Type B pancreatic cell (in vitro differentiated cells): ENCODE data around the gene HEATR5A. TPM values are rescaled to one million over a fixed set of nuclear protein-coding genes. Genes with fewer than 3 reads are reported as not detected.

Experiments used
- DNase-seq: peaks from one replicate; pipeline ENCODE4 v3.0.0; 2021; ENCODE audit warnings: mixed read lengths; ENCODE audit not compliant: unreplicated experiment; ENCODE audit errors: extremely low spot score
- H3K27ac Mint-ChIP-seq: 2 replicates; pipeline ENCODE4 v1.8.0; 2021; ENCODE audit warnings: mild to moderate bottlenecking, mixed read lengths
- H3K27me3 Mint-ChIP-seq: 2 replicates; pipeline ENCODE4 v1.8.0; 2021; ENCODE audit warnings: mixed read lengths
- H3K36me3 Mint-ChIP-seq: 2 replicates; pipeline ENCODE4 v1.8.0; 2021; ENCODE audit warnings: mixed read lengths
- H3K4me1 Mint-ChIP-seq: one replicate; pipeline ENCODE4 v1.8.0; 2021; ENCODE audit warnings: mixed read lengths; ENCODE audit not compliant: unreplicated experiment
- H3K4me3 Mint-ChIP-seq: 2 replicates; pipeline ENCODE4 v1.8.0; 2021; ENCODE audit warnings: mild to moderate bottlenecking, mixed read lengths
- H3K9me3 Mint-ChIP-seq: 2 replicates; pipeline ENCODE4 v1.8.0; 2021; ENCODE audit warnings: mixed read lengths
- total RNA-seq: library from RNA; stranded (reverse); gene quantifications from 2 replicates; pipeline ENCODE4 v1.2.1, GENCODE V29; 2021; ENCODE audit warnings: low replicate concordance
- TF ChIP-seq, protein P1 (sequence below): fragments of 200-600 bp; sonication (generic); conservative IDR thresholded peaks from 2 replicates; pipeline ENCODE4 v1.5.0; 2021; ENCODE audit warnings: antibody characterized with exemption, mild to moderate bottlenecking

The HEATR5A gene
- total RNA-seq, 1 donor from 2014 or later = 26.3 TPM

DNA sequence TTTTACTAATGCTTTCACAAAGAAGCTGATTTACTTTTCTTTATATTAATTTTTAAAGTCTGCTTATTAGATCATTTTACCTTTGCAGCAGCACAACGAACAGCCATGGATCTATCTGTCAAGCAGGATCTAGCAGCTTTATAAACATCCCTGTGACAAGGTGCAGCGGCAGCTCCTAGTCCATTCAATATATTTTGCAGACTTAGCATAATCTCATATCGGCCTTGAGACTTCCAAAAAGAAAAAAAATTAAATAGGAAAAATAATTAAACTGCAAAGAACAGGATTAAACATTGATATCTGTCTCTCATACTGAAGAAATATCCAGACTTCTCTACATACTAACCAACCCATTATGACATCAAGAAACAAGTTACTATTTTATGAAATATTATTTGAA is 25.2 kb downstream of the HEATR5A start:
- Mint-ChIP-seq H3K36me3 (peaks cover 11% of the 10 kb centered on the region), H3K4me1 (no peaks in the 10 kb centered on the region), H3K9me3 (no peaks in the 10 kb centered on the region), H3K27ac (no peak overlapping the region), H3K4me3 (no peak overlapping the region), H3K27me3 (no peaks in the 10 kb centered on the region)
- TF ChIP-seq, protein P1, sequence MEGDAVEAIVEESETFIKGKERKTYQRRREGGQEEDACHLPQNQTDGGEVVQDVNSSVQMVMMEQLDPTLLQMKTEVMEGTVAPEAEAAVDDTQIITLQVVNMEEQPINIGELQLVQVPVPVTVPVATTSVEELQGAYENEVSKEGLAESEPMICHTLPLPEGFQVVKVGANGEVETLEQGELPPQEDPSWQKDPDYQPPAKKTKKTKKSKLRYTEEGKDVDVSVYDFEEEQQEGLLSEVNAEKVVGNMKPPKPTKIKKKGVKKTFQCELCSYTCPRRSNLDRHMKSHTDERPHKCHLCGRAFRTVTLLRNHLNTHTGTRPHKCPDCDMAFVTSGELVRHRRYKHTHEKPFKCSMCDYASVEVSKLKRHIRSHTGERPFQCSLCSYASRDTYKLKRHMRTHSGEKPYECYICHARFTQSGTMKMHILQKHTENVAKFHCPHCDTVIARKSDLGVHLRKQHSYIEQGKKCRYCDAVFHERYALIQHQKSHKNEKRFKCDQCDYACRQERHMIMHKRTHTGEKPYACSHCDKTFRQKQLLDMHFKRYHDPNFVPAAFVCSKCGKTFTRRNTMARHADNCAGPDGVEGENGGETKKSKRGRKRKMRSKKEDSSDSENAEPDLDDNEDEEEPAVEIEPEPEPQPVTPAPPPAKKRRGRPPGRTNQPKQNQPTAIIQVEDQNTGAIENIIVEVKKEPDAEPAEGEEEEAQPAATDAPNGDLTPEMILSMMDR = no peak
- DNase-seq = no peak

DNA sequence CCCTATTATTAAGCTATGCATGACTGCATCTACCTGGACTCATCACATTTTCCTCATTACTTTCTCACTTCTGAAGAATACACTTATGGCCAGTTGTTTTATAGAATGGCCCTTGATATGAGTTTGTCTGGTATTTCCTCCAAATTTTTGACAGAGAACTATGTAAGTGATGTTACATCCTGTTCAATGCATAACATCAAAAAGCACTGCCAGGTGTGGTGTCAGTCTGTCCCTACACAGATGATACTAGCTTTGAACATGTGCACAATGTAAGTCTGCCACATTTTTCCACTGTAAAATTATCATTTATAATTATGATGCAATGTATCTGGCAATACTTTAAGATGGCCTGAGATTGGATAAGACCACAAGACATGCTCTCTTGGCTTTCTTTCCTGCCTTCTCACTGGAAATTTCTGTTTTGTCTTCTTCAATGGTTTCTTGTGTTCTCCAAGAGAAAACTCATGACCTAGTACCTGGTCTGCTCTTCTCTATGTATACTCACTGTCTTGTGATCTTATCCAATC is 28.3 kb downstream of the HEATR5A start:
- TF ChIP-seq, protein P1 = no peak
- no peaks in the 10 kb centered on the region for H3K27me3 Mint-ChIP-seq

DNA sequence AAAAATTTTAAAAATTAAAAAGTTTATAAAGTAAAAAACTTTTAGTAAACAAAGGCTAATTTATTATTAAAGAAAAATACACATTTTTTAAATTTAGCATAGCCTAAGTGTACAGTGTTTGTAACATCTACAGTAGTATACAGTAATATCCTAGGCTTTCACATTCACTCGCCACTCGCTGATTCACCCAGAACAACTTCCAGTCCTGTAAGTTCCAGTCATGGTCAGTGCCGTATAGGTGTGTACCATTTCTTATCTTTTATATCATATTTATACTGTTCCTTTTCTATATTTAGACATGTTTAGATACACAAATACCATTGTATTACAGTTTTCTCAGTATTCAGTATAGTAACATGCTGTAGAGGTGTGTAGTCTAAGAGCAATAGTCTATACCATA is 28.9 kb downstream of the HEATR5A start:
- Mint-ChIP-seq H3K27me3 (no peaks in the 10 kb centered on the region), H3K36me3 (peaks cover 2% of the 10 kb centered on the region), H3K4me3 (no peak overlapping the region), H3K9me3 (no peaks in the 10 kb centered on the region), H3K4me1 (no peaks in the 10 kb centered on the region), H3K27ac (no peak overlapping the region)
- DNase-seq = no peak
- TF ChIP-seq, protein P1 = no peak

More for the DNA sequence above, 28.3 kb downstream of the HEATR5A start:
- Mint-ChIP-seq H3K36me3 (no peaks in the 10 kb centered on the region), H3K4me1 (no peaks in the 10 kb centered on the region), H3K9me3 (no peaks in the 10 kb centered on the region), H3K27ac (no peak overlapping the region), H3K4me3 (no peak overlapping the region)
- no peak for DNase-seq

DNA sequence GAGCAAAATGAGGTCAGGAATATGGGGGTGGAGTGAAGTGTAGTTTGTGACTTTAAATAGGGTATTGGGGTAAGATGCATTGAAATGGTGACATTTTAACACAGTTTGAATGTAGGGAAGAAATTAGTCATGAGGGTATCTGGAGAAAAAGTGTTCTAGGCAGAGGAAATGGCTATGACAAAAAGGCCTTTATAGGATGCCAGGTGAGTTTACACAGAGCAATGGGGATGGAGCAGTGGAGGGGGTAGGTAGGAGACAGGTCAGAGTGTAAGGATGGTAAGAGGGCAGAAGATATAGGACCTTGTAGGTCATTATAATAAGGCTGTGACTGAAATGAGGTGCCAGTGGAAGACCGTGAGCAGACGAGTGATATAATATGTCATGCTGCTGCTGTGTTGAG is 30.4 kb downstream of the HEATR5A start:
- H3K27ac Mint-ChIP-seq = no peak overlapping the region
- H3K4me1 Mint-ChIP-seq = no peaks in the 10 kb centered on the region
- no peak for DNase-seq

DNA sequence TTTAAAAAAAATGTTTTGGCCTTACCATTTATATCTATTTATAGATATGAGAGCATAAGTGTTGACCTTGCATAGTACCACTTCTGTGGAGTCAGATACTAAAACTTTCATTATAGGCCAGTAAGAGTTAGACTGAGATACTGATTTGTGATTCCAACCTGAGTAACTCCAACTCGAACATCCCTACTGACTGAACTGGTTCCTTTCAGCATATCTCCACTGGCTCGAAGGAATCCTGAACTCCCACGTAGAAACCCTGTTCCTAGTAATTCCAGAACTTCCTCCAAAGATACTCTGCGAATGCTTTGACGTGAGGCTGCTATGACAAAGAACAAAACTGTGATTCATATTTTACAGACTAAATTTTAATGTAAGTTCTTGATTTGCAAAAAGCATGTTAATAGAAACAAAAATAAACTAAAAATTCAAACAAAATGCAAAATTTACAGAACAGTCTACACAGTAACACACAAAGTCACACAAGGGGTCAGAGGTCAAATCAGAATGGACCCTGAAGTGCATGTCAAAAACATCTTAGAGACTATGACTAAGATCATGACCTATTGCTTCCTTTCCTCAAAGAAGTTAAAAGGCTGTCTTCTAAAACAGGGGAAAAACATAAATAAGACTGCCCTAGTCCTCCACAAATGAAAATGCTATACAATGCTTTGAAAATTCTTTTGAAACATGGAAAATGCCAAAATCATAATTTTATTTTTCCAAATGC is 31.5 kb downstream of the HEATR5A start:
- Mint-ChIP-seq H3K36me3 (peaks cover 3% of the 10 kb centered on the region), H3K27ac (no peak overlapping the region), H3K4me3 (no peak overlapping the region), H3K9me3 (no peaks in the 10 kb centered on the region), H3K4me1 (no peaks in the 10 kb centered on the region), H3K27me3 (no peaks in the 10 kb centered on the region)
- DNase-seq = no peak
- TF ChIP-seq, protein P1 = no peak

More for the DNA sequence above, 30.4 kb downstream of the HEATR5A start:
- no peaks in the 10 kb centered on the region for H3K27me3 Mint-ChIP-seq
- H3K36me3 Mint-ChIP-seq = peaks cover 3% of the 10 kb centered on the region
- no peaks in the 10 kb centered on the region for H3K9me3 Mint-ChIP-seq
- H3K4me3 Mint-ChIP-seq = no peak overlapping the region
- TF ChIP-seq, protein P1 = no peak
